Calu3 (cell line): ENCODE results near the gene CUBN. TPM values are rescaled to one million over a fixed set of nuclear protein-coding genes. Genes with fewer than 3 reads are reported as not detected.

Experiments
- BruUV-seq: library from RNA; stranded (reverse); fragments of 400-500 nt; replicated peaks from 2 replicates; lab custom pipeline; 2021; lab: Mats Ljungman, UMichigan
- CTCF ChIA-PET: fragments of 300-600 bp; sonication (Branson Sonifier 250); formaldehyde crosslinking; loops from one replicate; lab custom pipeline; 2022; ENCODE audit warnings: antibody characterized with exemption; lab: Charles Lee
- DNase-seq: peaks from one replicate; pipeline ENCODE4 v3.0.0; 2022
- H3K27ac Mint-ChIP-seq: one replicate; pipeline ENCODE4 v1.8.0; 2022; ENCODE audit warnings: mixed read lengths; ENCODE audit not compliant: unreplicated experiment
- H3K27me3 Mint-ChIP-seq: one replicate; pipeline ENCODE4 v1.8.0; 2022; ENCODE audit warnings: mixed read lengths; ENCODE audit not compliant: unreplicated experiment
- H3K36me3 Mint-ChIP-seq: one replicate; pipeline ENCODE4 v1.8.0; 2022; ENCODE audit warnings: mild to moderate bottlenecking, moderate library complexity, mixed read lengths; ENCODE audit not compliant: insufficient read depth, unreplicated experiment
- H3K4me1 Mint-ChIP-seq: one replicate; pipeline ENCODE4 v1.8.0; 2022; ENCODE audit warnings: mild to moderate bottlenecking, low read depth, mixed read lengths; ENCODE audit not compliant: unreplicated experiment
- H3K4me3 Mint-ChIP-seq: one replicate; pipeline ENCODE4 v1.8.0; 2022; ENCODE audit warnings: mild to moderate bottlenecking, low read depth, moderate library complexity, mixed read lengths; ENCODE audit not compliant: unreplicated experiment
- H3K9me3 Mint-ChIP-seq: one replicate; pipeline ENCODE4 v1.8.0; 2022; ENCODE audit warnings: low read depth, mixed read lengths; ENCODE audit not compliant: unreplicated experiment
- CTCF ChIP-seq: fragments of 200-600 bp; IDR thresholded peaks from one replicate; pipeline ENCODE4 v1.8.0; 2022; ENCODE audit warnings: antibody characterized with exemption; ENCODE audit not compliant: unreplicated experiment
- intact Hi-C: fragments of 100-400 bp; cut with micrococcal nuclease; formaldehyde crosslinking; loops from one replicate; pipeline ENCODE4 v1.10.0; 2022; ENCODE audit not compliant: unreplicated experiment
- total RNA-seq: library from RNA; stranded (reverse); gene quantifications from 2 replicates; pipeline ENCODE4 v1.2.3, GENCODE V29; 2022

Gene CUBN
- total RNA-seq, 1 experiment from 2014 or later = 0.92 TPM

GRCh38 chr10:16967866-16968415, 161.7 kb downstream of the CUBN start:
- Mint-ChIP-seq H3K36me3 (no peaks in the 10 kb centered on the region), H3K4me1 (peaks cover 44% of the 10 kb centered on the region), H3K4me3 (no peak overlapping the region), H3K27ac (peak overlapping the region; percentile 18), H3K9me3 (no peaks in the 10 kb centered on the region), H3K27me3 (no peaks in the 10 kb centered on the region)
- intact Hi-C loops = loop anchor here (2.0 to 10.0 kb wide), 4 partner anchors 75 to 247 kb away; no protein-coding TSS in a partner anchor
- TF ChIP-seq CTCF = no peak
- BruUV-seq = no TSS peak
- no peak for DNase-seq
- CTCF ChIA-PET = interaction anchor here (0.7 kb wide), 3 partner anchors 111 to 214 kb away, joined by 3 to 4 read pairs (median 3); no protein-coding TSS in a partner anchor

- CTCF ChIA-PET = interaction anchor here (0.6 kb wide), 1 partner anchor 207 kb away, joined by 4 read pairs; no protein-coding TSS in a partner anchor
These were observed 162.4 kb downstream of the CUBN start for GRCh38 chr10:16966991-16967865.

GRCh38 chr10:16965740-16966447, 163.7 kb downstream of the CUBN start:
- H3K4me1 Mint-ChIP-seq = peaks cover 44% of the 10 kb centered on the region
- no peaks in the 10 kb centered on the region for H3K9me3 Mint-ChIP-seq
- CTCF ChIA-PET = interaction anchor here (0.5 to 0.9 kb wide), 3 partner anchors 15 to 177 kb away, joined by 3 read pairs; no protein-coding TSS in a partner anchor
- no TSS peak for BruUV-seq
- intact Hi-C loops = loop anchor here (2.0 to 10.0 kb wide), 4 partner anchors 73 to 249 kb away; no protein-coding TSS in a partner anchor
- H3K36me3 Mint-ChIP-seq = no peaks in the 10 kb centered on the region
- H3K27me3 Mint-ChIP-seq = no peaks in the 10 kb centered on the region
- H3K4me3 Mint-ChIP-seq = no peak overlapping the region
- TF ChIP-seq CTCF = no peak
- peak overlapping the region; percentile 54 for H3K27ac Mint-ChIP-seq
- peak; percentile 77 for DNase-seq

More at GRCh38 chr10:16966991-16967865, 162.4 kb downstream of the CUBN start:
- no peaks in the 10 kb centered on the region for H3K36me3 Mint-ChIP-seq
- peaks cover 44% of the 10 kb centered on the region for H3K4me1 Mint-ChIP-seq
- no peaks in the 10 kb centered on the region for H3K9me3 Mint-ChIP-seq
- no peak for DNase-seq
- H3K27ac Mint-ChIP-seq = peak overlapping the region; percentile 18
- H3K4me3 Mint-ChIP-seq = no peak overlapping the region
- no peaks in the 10 kb centered on the region for H3K27me3 Mint-ChIP-seq
- BruUV-seq = no TSS peak
- TF ChIP-seq CTCF = no peak
- intact Hi-C loops = loop anchor here (2.0 to 10.0 kb wide), 4 partner anchors 74 to 248 kb away; no protein-coding TSS in a partner anchor

DNA sequence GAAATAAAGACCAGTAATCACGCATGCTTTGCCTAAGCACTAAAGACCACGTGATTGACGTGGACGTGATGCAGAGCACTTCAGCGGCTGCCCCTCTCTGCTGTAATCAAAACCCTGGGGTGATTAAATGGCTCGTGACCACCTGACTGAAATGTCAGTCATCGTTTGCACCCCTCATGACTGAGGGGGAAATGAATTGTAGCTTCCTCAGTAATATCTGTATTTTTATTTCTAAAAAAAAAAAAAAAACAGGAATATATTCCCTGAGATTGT, 164.3 kb downstream of the CUBN start:
- intact Hi-C loops = loop anchor here (5.0 to 10.0 kb wide), 3 partner anchors 97 to 250 kb away; no protein-coding TSS in a partner anchor
- CTCF ChIA-PET = interaction anchor here (0.7 kb wide), 1 partner anchor 111 kb away, joined by 3 read pairs; no protein-coding TSS in a partner anchor
- no peak overlapping the region for H3K27ac Mint-ChIP-seq

More for the DNA sequence above, 164.3 kb downstream of the CUBN start:
- no TSS peak for BruUV-seq
- no peak for DNase-seq
- H3K9me3 Mint-ChIP-seq = no peaks in the 10 kb centered on the region
- H3K27me3 Mint-ChIP-seq = no peaks in the 10 kb centered on the region
- no peaks in the 10 kb centered on the region for H3K36me3 Mint-ChIP-seq
- H3K4me1 Mint-ChIP-seq = peaks cover 44% of the 10 kb centered on the region
- no peak for TF ChIP-seq CTCF
- H3K4me3 Mint-ChIP-seq = no peak overlapping the region
